GM19438 (cell line): Measurements from ENCODE around the gene VIPR2.
"Not testable (repeated sequence)": the region's sequence is repeated elsewhere in the genome, so short reads cannot be mapped to it uniquely, and the experiment has no call there.

Experiments
- ATAC-seq: cut with Tn5 transposase; IDR thresholded peaks from one replicate; pipeline ENCODE4 v1.9.1; 2021; ENCODE audit warnings: low read depth; ENCODE audit not compliant: unreplicated experiment

The VIPR2 gene

GRCh38 chr7:159094919-159095915 is 49.5 kb downstream of the VIPR2 start:
- ATAC-seq, result no peak

GRCh38 chr7:159094023-159094740 is 50.5 kb downstream of the VIPR2 start:
- ATAC-seq, result no peak

- no peak for ATAC-seq
These were observed 51.2 kb downstream of the VIPR2 start for GRCh38 chr7:159093351-159093971.

GRCh38 chr7:159092701-159093121 is 52.0 kb downstream of the VIPR2 start:
- no peak for ATAC-seq

GRCh38 chr7:159091480-159092475 is 52.9 kb downstream of the VIPR2 start:
- ATAC-seq, result no peak

- ATAC-seq, result no peak
These were observed 53.6 kb downstream of the VIPR2 start for GRCh38 chr7:159091041-159091440.

GRCh38 chr7:159088016-159088865 is 56.4 kb downstream of the VIPR2 start:
- ATAC-seq, result no peak

GRCh38 chr7:159086301-159086925 is 58.3 kb downstream of the VIPR2 start:
- ATAC-seq, result no peak

GRCh38 chr7:159084069-159084801 is 60.4 kb downstream of the VIPR2 start:
- no peak for ATAC-seq

- ATAC-seq, result no peak
These were observed 61.0 kb downstream of the VIPR2 start for GRCh38 chr7:159083698-159084068.

GRCh38 chr7:159083001-159083697 is 61.5 kb downstream of the VIPR2 start:
- ATAC-seq, result no peak

GRCh38 chr7:159082075-159082474 is 62.6 kb downstream of the VIPR2 start:
- ATAC-seq, result not testable (repeated sequence)

- ATAC-seq, result no peak
These were observed 65.8 kb downstream of the VIPR2 start for GRCh38 chr7:159078911-159079270.

GRCh38 chr7:159078193-159078910 is 66.3 kb downstream of the VIPR2 start:
- ATAC-seq, result no peak

- ATAC-seq, result no peak
These were observed 68.3 kb downstream of the VIPR2 start for GRCh38 chr7:159076333-159076732.

GRCh38 chr7:159075563-159076238 is 69.0 kb downstream of the VIPR2 start:
- ATAC-seq, result no peak
